Keratinocyte (primary cell): ENCODE results near the gene DCK. TPM values are rescaled to one million over a fixed set of nuclear protein-coding genes. Genes with fewer than 3 reads are reported as not detected.

ENCODE experiments used
- DNase-seq: peaks from one replicate; pipeline ENCODE4 v3.0.0-alpha.2; 2011; ENCODE audit warnings: low read depth, missing footprints, low spot score
- FAIRE-seq: peaks from 2 replicates; lab custom pipeline; 2011; peaks lifted over from hg19 to GRCh38; lab: Jason Lieb, UNC
- H2AFZ ChIP-seq: 2 replicates; pipeline ENCODE4 v1.6.0; 2012; ENCODE audit warnings: low read length, control low read depth, inconsistent platforms; ENCODE audit not compliant: control insufficient read depth
- H3K27ac ChIP-seq: 2 replicates; pipeline ENCODE4 v1.5.1; 2011; ENCODE audit warnings: low read length; ENCODE audit not compliant: control insufficient read depth, insufficient read depth
- H3K27me3 ChIP-seq: 3 replicates; pipeline ENCODE4 v1.6.0; 2011; ENCODE audit warnings: low read length; ENCODE audit not compliant: control insufficient read depth, insufficient read depth; ENCODE audit errors: extremely low read depth
- H3K36me3 ChIP-seq, 2 experiments: 2 replicates in 1 of 2; 3 replicates in 1 of 2; pipeline ENCODE4 v1.5.1; 2011; ENCODE audit warnings: low read length in 2 of 2, mild to moderate bottlenecking in 1 of 2; ENCODE audit not compliant: control insufficient read depth in 2 of 2, insufficient read depth in 2 of 2; ENCODE audit errors: extremely low read depth in 1 of 2
- H3K4me1 ChIP-seq: 3 replicates; pipeline ENCODE4 v1.5.1; 2011; ENCODE audit warnings: low read length; ENCODE audit not compliant: control insufficient read depth, insufficient read depth; ENCODE audit errors: extremely low read depth
- H3K4me2 ChIP-seq: 3 replicates; pipeline ENCODE4 v1.6.0; 2011; ENCODE audit warnings: low read depth, low read length; ENCODE audit not compliant: control insufficient read depth, insufficient read depth; ENCODE audit errors: extremely low read depth
- H3K4me3 ChIP-seq, 3 experiments: fragments of 200-600 bp in 1 of 3; sonication (generic) in 1 of 3; 2 replicates in 2 of 3; 3 replicates in 1 of 3; pipeline ENCODE4 v1.5.1; 2011 to 2016; ENCODE audit warnings: low read length in 3 of 3, mild to moderate bottlenecking in 3 of 3, control low read depth in 2 of 3, inconsistent platforms in 1 of 3, low read depth in 1 of 3, mixed read lengths in 1 of 3, mixed run types in 1 of 3, moderate library complexity in 1 of 3; ENCODE audit not compliant: control insufficient read depth in 2 of 3, insufficient read depth in 2 of 3; ENCODE audit errors: extremely low read depth in 1 of 3
- H3K79me2 ChIP-seq: 2 replicates; pipeline ENCODE4 v1.6.0; 2012; ENCODE audit warnings: low read length; ENCODE audit not compliant: control insufficient read depth, insufficient read depth
- H3K9ac ChIP-seq: 3 replicates; pipeline ENCODE4 v1.6.0; 2011; ENCODE audit warnings: low read length; ENCODE audit not compliant: control insufficient read depth, insufficient read depth; ENCODE audit errors: extremely low read depth
- H3K9me1 ChIP-seq: 3 replicates; pipeline ENCODE4 v1.6.0; 2011; ENCODE audit warnings: low read length; ENCODE audit not compliant: control insufficient read depth, insufficient read depth; ENCODE audit errors: extremely low read depth
- H3K9me3 ChIP-seq: 2 replicates; pipeline ENCODE4 v1.5.1; 2012; ENCODE audit warnings: low read depth, low read length; ENCODE audit not compliant: control insufficient read depth
- H4K20me1 ChIP-seq: 3 replicates; pipeline ENCODE4 v1.6.0; 2011; ENCODE audit warnings: low read length; ENCODE audit not compliant: control insufficient read depth, insufficient read depth; ENCODE audit errors: extremely low read depth
- CTCF ChIP-seq, 3 experiments: IDR thresholded peaks in 1 of 3; conservative IDR thresholded peaks in 1 of 3; optimal IDR thresholded peaks in 1 of 3; 2 replicates in 2 of 3; 3 replicates in 1 of 3; pipeline versions ENCODE3 to v1.5.1; 2011; ENCODE audit warnings: low read length in 3 of 3, mild to moderate bottlenecking in 3 of 3, moderate library complexity in 2 of 3, control low read depth in 1 of 3, inconsistent platforms in 1 of 3; ENCODE audit not compliant: insufficient read depth in 2 of 3; ENCODE audit errors: extremely low read depth in 1 of 3
- EZH2 ChIP-seq: IDR thresholded peaks from one replicate; pipeline ENCODE4 v1.6.1; 2012; ENCODE audit warnings: inconsistent platforms, mild to moderate bottlenecking, low read length, moderate library complexity
- dilution Hi-C: fragments of 300-500 bp; cut with MboI; formaldehyde crosslinking; loops from one replicate; pipeline ENCODE4 v1.7.0; 2020; ENCODE audit warnings: low sequenced_read_pairs; ENCODE audit not compliant: extremely low pct_ligation_motif_present
- polyA plus RNA-seq, 5 experiments: library from polyadenylated mRNA; depleted of rRNA in 3 of 5; stranded (reverse) in 3 of 5; stranded (forward) in 1 of 5; unstranded in 1 of 5; fragments of >200 nt; gene quantifications; 1 replicate in 1 of 5; 2 replicates in 3 of 5; 3 replicates in 1 of 5; pipeline versions ENCODE4 v1.2.1 to v1.2.3, GENCODE V29; 2011 to 2012; ENCODE audit warnings: missing spikeins in 2 of 5, low read depth in 1 of 5, low replicate concordance in 1 of 5

The DCK gene
- polyA plus RNA-seq, 1 donor (not counting 4 experiments of a cell fraction or from before 2014, with no cell fraction given) = 11.3 TPM

- DNase-seq (no peak), FAIRE-seq (no peak)
- H3K4me3 ChIP-seq = no peak overlapping the region
- no peak overlapping the region for H3K27ac ChIP-seq
- peaks cover 0 to 1% of the 10 kb centered on the region in 2 experiments for H3K36me3 ChIP-seq
- H3K79me2 ChIP-seq = peaks cover 14% of the 10 kb centered on the region
- H3K9me1 ChIP-seq = no peaks in the 10 kb centered on the region
- H3K4me2 ChIP-seq = no peak overlapping the region
- H3K9ac ChIP-seq = no peak overlapping the region
- no peaks in the 10 kb centered on the region for H3K4me1 ChIP-seq
- no peaks in the 10 kb centered on the region for H4K20me1 ChIP-seq
- no peak overlapping the region for H2AFZ ChIP-seq
- dilution Hi-C loops = no loop called here
- H3K27me3 ChIP-seq = no peaks in the 10 kb centered on the region
- TF ChIP-seq EZH2 (no peak), CTCF (optimal IDR thresholded peaks at IDR 0.05 in 1 of 3, IDR thresholded peaks at IDR 0.05 in 1 of 3, conservative IDR thresholded peaks at IDR 0.05 in 1 of 3; ENCODE audit: extremely low read depth in 1 of 3, insufficient read depth in 2 of 3, low read length in 3 of 3) (no peak)
- no peaks in the 10 kb centered on the region for H3K9me3 ChIP-seq
These were observed 36.8 kb upstream of the DCK start for GRCh38 chr4:70956549-70957210.

- H3K9me1 ChIP-seq = no peaks in the 10 kb centered on the region
- H3K27me3 ChIP-seq = no peaks in the 10 kb centered on the region
- no peaks in the 10 kb centered on the region for H4K20me1 ChIP-seq
- FAIRE-seq (no peak), DNase-seq (no peak)
- H3K4me3 ChIP-seq = no peak overlapping the region
- no peaks in the 10 kb centered on the region for H3K9me3 ChIP-seq
- no peaks in the 10 kb centered on the region for H3K4me1 ChIP-seq
- no peak overlapping the region for H3K4me2 ChIP-seq
- H3K27ac ChIP-seq = no peak overlapping the region
- dilution Hi-C loops = no loop called here
- no peak overlapping the region for H2AFZ ChIP-seq
- TF ChIP-seq CTCF (optimal IDR thresholded peaks at IDR 0.05 in 1 of 3, IDR thresholded peaks at IDR 0.05 in 1 of 3, conservative IDR thresholded peaks at IDR 0.05 in 1 of 3; ENCODE audit: extremely low read depth in 1 of 3, insufficient read depth in 2 of 3, low read length in 3 of 3) (no peak), EZH2 (no peak)
- H3K79me2 ChIP-seq = peaks cover 14% of the 10 kb centered on the region
- H3K36me3 ChIP-seq = peaks cover 0 to 1% of the 10 kb centered on the region in 2 experiments
- H3K9ac ChIP-seq = no peak overlapping the region
These were observed 34.8 kb upstream of the DCK start for GRCh38 chr4:70958681-70959080.
